Erythroblast (primary cell): ENCODE measurements around the gene TRAPPC3.

Experiments used
- GATA1 ChIP-seq: IDR thresholded peaks from 2 replicates; pipeline ENCODE4 v1.6.1; 2011; ENCODE audit warnings: low read depth, mild to moderate bottlenecking, control low read depth, low read length, moderate library complexity
- POLR2A ChIP-seq: IDR thresholded peaks from 2 replicates; pipeline ENCODE4 v1.6.1; 2011; ENCODE audit warnings: mild to moderate bottlenecking, low read length

- TF ChIP-seq POLR2A, result no peak
- no peak for TF ChIP-seq GATA1
Observed at GRCh38 chr1:36097693-36098585, 51.3 kb downstream of the TRAPPC3 start.
